GM19025 (cell line): ENCODE data around the gene BCAR1.
A peak's percentile ranks its signal among the peaks of the same experiment; 100 is the strongest.

ENCODE experiments used
- ATAC-seq: cut with Tn5 transposase; IDR thresholded peaks from one replicate; pipeline ENCODE4 v1.9.1; 2021; ENCODE audit warnings: mild to moderate bottlenecking, low read depth, moderate library complexity; ENCODE audit not compliant: unreplicated experiment

Gene BCAR1

DNA sequence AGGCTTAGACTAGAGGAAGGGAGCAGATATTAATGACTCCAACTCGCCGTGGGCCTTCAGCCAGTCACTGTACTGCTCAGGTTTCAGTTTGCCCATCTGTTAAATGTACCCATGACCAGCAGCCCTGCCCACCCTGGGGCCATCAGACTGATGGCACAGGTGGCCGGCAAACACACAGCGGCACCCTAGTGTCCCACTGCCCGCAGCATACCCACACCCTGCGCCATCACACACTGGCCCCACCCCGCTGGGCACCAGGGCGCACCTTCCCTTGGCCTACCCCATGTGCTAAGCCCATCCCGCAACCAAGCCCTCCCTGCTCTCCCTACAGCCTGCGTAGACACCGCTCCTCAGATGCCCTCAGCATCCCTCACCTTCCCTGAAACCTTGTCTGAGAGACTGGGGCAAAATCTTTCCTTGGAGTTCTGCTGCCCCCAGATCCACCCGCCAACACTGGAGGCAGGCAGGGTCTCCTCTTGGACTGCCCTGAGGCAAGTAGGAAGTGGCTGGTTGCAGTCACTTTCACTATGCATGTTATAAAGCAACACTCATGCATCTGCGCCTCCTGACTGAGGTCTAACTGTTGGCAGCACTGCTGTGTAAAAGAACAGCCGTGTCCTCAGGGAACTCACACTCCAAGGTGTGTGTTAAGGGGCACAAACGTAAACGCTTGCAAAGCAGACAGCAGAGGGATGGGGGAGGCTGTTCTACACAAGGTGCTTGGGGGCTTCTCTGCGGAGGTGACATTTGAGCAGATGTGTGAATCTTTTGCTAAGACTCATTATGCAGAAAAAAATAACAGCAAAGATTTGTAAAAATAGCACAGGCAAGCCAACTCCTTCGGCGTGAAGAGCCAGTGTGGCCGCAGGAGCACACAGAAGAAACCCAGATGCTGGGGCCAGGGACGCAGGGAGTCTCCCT is 6.7 kb upstream of the BCAR1 start:
- no peak for ATAC-seq

DNA sequence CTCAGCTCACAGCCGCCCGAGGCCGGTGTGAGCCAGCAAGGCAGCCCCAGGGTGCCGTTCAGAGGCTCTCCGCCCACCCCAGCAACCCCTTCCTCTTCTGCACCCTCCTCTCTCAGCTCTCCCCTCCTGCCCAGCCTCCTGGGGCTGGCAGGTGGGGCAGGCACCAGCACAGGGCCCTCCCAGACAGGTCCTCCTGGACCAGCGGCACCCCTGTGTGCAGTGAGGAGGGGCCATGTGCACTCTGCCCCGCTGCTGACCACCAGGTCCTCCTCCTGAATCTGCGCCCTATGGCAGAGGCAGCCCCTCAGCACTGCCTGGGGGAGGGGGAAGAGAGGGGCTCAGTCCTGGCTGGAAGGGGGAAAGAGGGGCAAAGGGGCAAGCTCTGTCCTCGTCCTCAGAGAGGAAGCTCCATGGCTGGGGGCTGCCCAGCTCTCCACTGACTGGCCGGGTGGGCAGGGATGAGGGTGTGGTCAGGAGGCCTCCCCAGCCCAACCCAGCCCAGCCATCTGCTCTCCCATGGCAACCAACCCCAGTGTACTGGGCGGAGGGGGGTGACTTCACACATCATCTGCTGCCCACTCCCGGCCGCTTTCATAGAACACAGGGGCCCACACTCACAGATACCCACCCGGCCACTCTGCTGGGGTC is 5.4 kb upstream of the BCAR1 start:
- no peak for ATAC-seq

DNA sequence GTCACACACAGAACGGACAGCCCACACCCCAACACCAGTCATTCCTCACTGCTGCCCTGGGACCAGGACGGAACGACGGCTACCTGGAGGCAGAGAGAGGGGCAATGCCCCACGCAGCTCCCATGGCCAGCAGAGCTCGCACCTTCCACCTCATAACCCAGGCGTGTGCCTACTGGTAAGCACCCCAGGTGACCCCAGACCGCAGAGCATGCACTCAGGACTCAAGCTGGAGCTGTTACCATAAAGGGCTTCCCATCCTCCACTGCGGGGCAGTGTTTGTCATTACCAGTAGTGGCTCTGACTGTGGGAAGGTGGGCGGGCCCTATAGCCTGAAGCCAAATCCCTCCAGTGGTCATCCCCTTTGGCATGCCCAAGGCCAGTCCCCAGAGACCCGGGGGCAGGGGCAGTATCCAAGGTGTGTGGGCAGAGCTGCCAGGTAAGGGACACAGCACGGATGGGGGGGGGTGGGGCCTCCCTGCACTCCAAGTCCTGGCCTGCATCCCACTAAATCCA is 4.7 kb upstream of the BCAR1 start:
- no peak for ATAC-seq

DNA sequence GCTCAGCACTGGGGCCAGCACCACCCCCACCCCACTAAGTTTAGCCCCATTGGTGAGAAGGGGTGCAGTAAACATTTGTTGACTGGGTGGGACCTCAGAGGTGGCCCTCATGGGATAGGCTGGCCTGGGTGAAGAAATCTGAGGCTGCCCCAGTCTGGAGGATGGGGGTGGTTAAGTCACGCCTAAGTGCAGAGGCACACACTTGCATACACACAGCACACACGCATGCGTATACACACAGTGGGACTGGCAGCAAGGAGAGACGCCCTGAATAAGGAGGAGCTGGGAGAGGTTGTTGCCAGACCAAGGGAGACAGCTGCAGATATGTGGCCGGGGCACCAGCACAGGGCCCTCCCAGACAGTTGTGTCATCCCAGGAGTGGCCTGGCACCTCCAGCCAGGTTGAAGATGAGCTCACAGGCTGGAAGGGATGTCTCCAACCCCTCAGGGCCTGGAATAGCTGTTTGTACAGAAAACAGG is 3.0 kb upstream of the BCAR1 start:
- no peak for ATAC-seq

DNA sequence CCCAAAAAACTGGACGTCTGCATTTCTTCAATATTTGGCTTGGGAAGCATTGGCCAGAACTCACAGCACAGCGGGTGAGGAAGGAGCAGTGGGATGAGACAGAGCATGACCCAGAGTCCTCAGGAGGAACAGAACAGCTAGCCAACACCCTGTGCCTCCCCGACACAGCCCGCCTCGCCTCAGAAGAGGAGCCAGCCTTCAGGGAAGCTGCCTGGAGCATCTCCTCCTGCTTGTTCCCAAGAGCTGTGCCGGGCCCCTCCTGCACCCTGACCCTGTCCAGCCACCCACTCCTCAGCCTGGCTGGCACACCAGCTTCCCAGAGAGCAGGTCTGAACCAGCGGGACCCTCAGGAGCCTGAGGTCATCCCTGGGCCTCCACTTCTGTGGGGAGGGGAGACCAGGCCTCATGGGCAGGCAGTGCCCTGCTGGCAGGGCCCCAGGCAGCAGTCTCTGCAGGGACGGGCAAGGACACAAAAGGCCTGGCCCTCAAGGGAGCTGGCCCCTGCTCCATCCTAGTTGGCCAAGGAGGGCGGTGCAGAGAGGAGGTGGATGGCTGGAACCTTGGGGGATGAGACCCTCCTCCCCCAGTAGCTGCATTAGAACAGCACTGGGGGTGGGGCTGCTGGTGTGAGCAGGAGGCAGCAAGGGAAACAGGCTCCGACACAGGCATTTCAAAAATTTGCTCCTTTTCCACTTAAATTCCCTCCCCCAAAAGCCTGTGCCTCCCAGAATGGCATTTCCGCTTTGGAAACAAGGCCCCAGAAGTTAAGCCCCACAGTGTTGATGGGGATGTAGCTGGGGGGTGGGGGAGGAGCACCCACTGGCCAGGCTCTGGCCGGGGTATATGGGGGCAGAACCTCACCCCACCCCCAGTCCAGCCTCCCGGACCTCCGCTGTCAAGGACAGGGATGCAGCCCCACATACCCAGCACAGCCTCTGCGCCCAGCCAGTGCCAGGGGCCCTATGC is 1.8 kb upstream of the BCAR1 start:
- no peak for ATAC-seq

DNA sequence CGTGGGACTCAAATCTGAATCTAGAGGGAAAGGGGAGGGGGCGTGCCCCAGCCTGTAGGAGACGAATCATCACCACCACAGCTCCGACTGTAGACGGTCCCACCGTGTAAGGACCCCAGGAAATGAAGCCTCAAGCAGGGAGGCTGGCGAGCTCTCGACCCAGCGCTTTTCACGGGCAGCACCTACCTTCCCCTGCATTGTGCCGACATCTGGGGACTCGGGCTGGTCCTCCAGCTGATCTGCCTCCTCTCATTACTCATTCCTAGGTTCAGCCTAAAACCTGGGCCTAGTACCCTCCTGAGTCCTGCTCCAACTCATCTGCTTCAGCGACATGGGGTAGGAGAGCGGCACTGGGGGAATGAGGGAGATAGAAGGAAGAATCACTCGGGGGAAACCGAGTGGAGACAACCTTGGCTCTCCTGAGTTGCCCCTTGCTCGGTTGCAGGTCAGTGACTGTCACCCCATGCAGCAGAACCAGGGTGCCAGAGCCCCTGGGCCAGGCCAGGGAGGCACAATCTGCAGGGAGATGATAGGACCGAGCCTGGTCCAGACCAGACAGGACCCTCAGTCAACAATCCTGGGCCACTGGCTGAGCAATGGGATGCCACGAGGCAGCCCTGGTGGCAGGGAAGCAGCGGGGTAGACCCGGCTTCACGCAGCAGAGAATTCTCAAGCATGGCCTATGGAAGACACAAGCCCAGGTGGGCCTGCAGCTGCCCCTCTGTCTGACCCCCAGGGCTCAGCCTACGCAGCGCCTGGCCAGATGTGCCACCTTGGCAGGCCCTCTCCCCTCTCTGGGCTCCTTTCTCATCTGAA is 833 bp upstream of the BCAR1 start:
- no peak for ATAC-seq

DNA sequence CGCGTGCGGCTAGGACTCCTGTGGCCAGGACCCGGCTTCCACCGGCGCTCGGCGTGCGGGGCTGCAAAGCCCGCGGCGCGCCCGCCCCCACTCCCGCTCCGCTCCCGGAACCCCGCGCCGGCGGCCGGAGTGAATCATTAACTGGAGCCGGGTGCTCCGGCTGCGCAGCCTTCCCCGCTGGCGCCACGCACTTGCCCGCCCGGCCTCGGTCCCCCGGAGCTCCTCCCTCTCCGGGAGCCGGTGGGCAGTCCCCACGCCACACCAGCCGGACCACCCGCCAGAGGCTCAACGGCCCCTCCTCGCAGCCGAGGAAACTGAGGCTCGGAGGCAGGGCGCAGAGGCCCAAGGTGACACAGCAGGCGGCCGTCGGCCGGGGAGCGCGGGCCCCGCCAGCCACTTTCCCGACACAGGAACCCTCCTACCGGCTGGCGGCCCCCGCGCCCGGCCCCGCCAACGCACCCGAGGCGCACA is 580 bp downstream of the BCAR1 start:
- peak; percentile 39 for ATAC-seq

DNA sequence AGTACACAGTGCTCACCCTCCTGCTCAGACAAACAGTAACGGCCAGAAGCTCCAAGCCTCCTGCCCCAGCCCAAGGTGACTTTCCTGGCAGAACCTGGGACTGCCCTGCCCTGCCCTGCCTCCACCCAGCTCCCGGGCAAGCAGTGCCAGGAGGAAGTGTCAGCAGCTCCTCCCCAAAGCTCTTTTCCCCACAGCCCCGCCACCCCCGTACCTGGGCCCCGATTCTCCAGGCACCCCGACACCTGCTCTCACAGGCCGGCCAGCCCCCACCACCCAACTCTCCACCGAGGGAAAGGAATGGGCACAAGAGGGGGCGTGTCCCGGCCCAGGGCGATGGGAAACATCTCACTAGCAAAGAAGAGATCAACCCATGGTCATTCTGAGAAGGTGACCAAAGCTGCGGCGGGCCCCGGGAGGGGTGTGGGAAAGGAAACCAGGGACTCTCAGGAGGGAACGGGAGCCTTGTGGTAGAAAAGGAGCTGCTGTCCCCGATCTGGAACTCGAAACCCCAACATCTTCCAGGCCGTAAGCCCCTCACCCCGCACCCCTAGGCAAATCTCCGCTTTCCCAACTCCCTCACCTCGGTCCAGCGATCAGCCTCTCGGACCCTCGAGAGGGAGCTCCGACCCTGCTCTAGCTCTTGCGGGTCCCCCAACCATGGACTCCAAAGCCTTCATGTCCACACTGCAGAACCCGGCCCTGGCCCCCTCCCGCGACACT is 1.2 kb downstream of the BCAR1 start:
- no peak for ATAC-seq

DNA sequence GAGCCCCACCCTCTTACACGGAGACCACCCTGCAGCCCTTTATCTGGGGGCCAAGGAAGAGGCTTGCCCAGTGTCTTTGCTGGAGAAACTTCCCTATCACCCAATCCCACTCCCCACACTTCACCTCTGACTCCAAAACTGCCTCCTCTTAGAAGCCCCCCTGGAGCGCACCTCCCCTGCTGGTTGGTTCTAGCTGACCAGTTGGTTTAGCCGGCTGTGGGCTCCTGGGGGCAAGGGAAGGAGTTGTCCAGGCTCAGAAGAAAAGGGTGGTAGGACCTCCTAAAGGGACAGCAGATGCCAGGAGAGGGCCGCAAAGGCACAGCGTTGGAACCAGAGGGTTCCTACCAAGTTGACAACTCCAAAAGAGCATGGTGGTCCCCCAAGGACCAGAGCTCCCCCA is 2.0 kb downstream of the BCAR1 start:
- ATAC-seq = no peak

DNA sequence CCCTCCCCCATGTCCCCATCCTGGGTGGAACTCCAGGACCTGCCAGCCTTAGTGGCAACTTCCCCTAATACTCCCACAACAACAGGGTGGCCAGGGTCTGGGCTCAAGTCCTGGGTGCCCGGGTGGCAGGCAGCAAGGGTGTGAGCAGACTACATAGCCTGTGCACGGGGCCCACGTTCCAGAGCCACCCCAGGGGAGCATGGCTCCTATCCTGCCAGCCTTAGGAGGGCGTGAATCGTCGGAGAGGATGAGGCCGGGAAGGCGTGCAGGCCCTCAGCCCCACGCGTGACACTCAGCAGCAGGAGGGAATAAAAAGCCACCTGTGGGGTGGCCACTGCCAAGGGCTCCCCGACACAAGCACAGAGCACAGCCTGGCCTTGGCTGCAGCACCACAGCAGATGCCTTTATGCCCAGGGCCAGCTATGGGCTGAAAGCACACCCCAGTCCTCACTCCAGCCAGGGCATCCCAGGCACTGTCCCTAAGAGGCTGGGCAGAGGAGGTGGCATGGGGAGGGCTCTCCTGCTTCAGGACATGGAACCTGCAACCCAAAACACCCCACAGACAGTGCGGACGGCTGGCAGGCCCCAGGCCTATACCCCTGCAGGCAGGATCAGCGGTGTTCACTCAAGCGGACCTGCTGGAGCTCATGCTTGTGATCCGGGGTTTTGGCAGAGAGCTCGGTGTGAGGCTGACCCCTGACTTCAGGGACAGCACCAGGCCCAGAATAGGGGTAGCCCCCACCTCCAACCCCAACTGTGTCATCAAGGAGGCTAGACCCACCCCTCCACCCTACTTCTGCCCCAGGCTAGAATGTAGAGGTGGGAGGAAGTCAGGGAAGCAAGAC is 2.7 kb downstream of the BCAR1 start:
- ATAC-seq = no peak

DNA sequence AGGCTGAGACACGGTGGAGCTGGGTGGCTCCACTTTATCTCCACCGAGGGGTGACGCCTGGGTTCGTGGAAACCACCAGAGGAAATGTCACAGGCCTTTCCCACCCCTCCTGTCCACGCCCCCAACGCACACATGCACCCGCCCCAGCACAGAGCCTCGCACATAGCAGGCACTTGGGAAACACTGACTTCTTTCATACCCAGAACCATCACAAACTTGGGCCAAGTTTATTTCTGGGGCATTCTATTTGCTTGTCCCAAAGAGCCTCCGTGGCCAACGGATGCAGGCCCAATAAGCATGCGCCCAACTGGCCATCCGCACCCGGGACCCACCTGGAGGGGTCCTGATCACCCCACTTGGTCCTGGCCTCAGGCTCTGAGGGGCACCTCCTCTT is 3.3 kb downstream of the BCAR1 start:
- ATAC-seq = no peak

DNA sequence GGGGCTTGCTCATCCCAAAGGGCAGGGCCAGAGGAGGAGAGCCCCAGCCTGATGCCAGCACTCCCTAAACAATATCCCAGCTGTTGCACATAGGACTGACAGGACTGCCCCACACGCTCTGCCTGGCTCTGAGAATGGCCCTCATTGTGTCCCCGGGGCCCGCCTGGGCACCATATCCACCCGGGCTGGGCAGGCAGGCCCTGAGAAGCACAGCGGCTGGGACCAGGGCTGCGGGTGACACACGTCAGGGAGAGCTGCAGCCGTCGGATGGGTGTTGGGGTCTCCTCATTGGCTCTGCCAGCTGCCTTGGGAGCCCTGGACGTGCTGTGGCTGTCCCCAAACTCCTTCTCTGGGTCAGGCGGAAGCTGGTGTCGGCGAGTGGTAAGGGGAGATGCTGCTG is 4.2 kb downstream of the BCAR1 start:
- ATAC-seq = no peak

DNA sequence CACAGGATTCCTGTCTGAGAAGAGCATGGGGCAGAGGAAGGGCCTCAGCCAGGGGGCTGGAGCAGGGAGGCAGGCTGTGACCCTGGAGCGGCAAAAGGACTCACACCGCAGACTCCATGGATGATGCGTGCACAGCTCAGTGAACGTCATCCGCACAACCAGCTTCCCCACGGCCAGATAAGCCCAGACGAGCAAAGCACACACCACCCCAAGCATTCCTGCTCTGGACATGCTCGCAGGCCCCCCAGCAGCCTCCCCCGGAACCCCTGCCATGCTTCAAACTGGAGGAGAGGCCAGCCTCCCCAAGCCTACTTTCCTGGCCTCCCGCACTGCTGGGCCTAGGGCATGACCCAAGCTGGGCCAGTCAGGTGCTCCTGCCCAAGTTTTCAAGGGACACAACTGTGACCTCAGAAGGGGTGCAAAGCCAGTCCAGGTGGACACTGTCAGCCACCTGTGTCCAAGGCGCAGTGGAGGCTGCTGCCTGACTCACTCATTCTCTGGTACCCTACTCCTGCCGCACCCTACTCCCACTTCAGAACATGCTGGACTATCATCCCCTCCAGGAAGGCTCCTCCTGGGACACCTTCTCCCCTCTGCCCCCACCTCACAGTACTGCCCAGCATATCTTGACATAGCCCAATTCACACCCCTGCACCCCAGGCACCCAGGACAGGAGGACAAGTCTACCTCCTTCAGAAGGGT is 4.8 kb downstream of the BCAR1 start:
- ATAC-seq = no peak

DNA sequence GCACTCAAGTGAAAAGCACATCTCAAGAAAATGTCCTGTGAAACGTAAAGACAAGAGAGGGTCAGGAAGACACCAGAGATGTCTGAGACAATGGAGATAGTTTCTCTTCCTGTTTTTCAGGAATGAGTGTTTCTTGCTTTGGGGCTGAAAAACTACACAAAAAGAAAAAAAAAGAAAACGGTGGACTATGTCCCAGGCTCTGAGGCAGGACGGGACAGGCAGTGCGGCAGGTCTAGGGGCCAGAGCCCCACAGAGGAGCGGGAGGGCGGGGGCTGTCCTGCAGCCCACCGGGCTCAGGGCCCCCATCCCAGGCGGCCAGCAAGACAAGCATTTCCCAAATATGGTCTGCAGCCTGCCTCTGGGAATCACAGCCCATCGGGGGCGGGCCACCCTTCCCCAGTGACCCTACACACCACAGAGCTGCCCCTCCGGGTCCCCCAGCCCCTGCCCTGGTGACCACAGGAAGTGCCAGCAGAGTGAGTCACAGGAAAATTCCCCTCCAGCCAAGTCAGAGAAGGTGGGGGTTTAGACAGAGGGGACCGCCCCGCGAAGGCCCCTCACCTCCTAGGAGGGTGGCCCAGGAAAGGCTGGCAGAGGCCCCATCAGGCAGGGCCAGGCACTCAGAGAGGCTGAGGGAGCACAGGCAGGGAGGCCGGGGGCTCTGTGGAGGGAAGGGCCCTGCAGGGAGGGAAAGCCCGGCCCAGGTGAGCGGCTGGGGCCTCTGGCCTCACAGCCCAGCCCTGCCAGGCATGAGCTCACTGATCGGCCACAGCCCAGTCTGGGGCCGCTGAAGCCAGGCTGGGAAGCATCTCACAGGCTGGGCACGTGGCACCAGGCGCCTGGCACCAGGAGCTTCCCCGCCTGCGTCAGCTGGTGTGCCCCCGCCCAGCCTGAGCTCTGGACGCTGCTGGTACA is 6.3 kb downstream of the BCAR1 start:
- peak; percentile 53 for ATAC-seq

DNA sequence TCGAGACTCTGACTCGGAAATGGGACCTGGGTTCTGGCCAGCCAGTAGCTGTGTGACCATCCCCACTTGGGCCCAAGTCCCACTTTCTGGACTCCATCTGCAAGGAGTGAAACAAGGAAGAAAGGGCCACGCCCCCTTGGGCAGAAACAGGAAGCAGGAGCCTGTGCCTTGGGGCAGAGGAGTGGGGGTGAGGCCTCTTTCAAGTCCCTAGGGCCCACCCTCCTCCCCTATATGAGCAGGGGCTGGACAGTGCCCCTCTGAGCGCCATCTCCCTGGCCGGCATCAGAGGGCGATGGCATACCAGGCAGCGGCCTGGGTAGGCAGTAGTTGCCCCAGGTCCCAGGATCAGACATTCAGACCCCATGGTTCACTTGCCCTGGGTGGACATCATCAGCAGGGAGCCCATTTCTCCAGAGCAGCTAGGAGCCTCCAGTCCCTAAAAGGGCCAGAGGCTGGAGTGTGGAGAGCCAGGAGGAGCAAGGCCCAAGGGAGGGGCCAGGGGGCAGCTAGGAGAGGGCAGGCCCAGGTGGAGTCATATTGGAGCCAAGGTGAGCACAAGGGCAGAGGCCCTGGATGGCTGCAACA is 7.1 kb downstream of the BCAR1 start:
- ATAC-seq = no peak

DNA sequence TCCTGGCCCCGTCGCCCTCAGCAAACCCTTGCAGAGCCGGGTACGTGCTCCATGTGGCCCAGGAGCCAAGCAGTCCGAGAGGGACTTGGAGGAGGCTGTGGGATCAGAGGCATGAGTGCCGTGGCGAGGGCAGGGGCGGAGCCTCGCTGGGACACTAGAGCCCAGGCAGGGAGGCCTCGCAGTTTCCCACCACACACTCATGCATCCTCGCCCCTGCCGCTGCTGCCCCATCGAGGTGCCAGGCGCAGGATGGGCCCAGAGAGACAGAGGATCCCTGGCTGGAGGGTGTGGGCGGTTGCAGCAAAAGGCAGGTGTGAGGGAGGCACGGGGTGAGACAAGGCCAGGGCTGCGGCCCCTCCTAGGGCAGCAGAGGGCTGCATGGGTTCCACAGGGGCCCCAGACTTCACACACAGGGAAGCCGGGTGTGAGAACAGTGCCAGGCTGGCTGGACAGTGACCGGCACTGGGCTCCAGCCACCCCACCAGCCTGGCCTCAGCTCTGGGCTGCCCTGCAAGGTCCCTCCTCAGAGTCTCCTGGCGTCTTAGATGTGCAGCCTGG is 7.7 kb downstream of the BCAR1 start:
- no peak for ATAC-seq
